GM12891 (cell line): ENCODE measurements around the gene CARD10.

Experiments used
- PAX5 ChIP-seq: IDR thresholded peaks from 2 replicates; pipeline ENCODE4 v1.6.1; 2011; ENCODE audit warnings: low read length, moderate library complexity, mild to moderate bottlenecking; ENCODE audit not compliant: insufficient read depth, severe bottlenecking
- POLR2A ChIP-seq: IDR thresholded peaks from 2 replicates; pipeline ENCODE4 v1.6.1; 2011; ENCODE audit warnings: low read depth, low read length, control low read depth
- POLR2AphosphoS5 ChIP-seq: IDR thresholded peaks from 2 replicates; pipeline ENCODE4 v1.6.1; 2011; ENCODE audit warnings: low read depth, low read length, control low read depth
- POU2F2 ChIP-seq: IDR thresholded peaks from 2 replicates; pipeline ENCODE4 v1.6.1; 2011; ENCODE audit warnings: low read depth, mild to moderate bottlenecking, control low read depth, low read length, moderate library complexity
- SPI1 ChIP-seq: IDR thresholded peaks from 2 replicates; pipeline ENCODE4 v1.6.1; 2011; ENCODE audit warnings: low read depth, low read length, control low read depth
- TAF1 ChIP-seq: IDR thresholded peaks from 2 replicates; pipeline ENCODE4 v1.6.1; 2011; ENCODE audit warnings: low read depth, low read length, control low read depth

DNA sequence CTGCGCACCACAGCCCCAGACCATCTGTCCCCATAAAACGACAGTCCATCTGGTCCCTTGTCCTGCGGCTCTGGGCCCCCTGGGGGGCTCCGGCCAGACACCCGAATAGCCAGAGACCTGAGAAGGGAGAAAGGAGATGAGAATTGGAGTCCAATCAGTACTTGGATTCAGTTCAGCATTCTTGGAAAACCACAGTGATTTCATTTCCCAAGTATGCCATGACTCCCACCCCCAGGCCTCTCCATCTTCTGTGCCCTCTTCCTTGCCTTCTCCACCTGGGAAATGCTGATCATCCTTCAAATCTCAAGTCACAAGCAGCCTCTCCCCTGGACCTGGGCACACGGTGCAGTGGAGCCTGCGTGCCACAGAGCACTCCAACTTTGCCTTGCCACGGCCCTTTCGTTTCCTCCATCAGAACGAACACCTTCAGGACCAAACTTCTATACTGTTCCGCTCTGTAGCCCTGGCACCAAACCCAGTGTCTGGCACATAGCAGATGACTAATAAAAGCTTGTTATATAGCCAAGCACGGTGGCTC, 22.1 kb downstream of the CARD10 start:
- TF ChIP-seq POLR2A (no peak), POLR2AphosphoS5 (no peak), TAF1 (no peak), SPI1 (no peak), PAX5 (no peak), POU2F2 (no peak)
